CD4-positive, alpha-beta T cell treated with Interleukin-4 for 4 hours (primary cell): ENCODE results near the gene OR2S2.

ENCODE experiments used
- DNase-seq: peaks from one replicate; pipeline ENCODE4 v3.0.0-alpha.2; 2020

The OR2S2 gene

DNA sequence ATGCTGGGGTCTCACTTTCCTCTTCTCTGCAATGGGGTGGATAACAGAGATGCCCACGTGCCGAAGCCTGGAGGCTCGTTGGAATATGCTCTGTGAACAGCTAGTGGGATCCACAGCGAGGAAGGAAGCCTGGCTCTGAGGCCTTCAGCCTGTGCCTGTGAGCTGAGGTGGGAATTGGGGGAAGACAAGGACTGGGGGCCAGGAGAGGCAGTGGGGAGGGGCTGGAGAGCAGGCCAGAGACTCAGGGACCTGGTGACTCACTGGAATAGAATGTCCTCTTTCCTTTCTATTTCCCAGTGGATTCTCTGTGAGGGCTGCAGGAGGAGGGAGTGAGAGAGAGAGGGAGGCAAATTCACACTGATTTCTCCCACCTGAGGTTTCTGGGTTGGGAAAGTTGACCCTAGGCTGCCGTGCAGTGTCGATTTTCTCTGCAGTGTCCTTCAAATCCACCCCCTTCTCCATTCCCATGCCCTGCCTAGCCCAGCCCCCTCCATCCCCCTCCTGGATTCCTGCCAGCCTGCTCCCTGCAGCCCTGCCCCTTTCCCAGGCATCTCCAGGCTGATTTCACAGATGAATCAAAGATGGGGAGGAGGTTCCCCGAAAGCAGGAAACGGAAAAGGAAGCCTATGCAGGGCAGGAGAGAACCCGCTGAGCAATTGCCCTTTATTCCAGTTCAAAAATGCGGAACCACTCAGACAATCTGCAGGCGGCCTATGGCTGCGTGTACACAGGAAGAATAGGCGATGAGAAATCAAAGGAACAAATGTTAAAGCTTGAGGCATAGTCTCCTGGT, 50.0 kb downstream of the OR2S2 start:
- peak; percentile 8 for DNase-seq
